GM23338 (cell line): ENCODE data around the gene TANC2. TPM values are rescaled to one million over a fixed set of nuclear protein-coding genes. Genes with fewer than 3 reads are reported as not detected.

Experiments used
- ATAC-seq: fragments of 200-7000 bp; cut with Tn5 transposase; 3 replicates; pipeline ENCODE4 v1.9.1; 2020
- DNase-seq: peaks from one replicate; pipeline ENCODE4 v3.0.0-alpha.2; 2015; ENCODE audit warnings: low spot score
- H2AFZ ChIP-seq: fragments of 200-600 bp; sonication (generic); 2 replicates; pipeline ENCODE4 v1.8.0; 2016; ENCODE audit warnings: antibody characterized with exemption, mild to moderate bottlenecking, moderate library complexity
- H3F3A ChIP-seq: fragments of 200-600 bp; sonication (generic); replicated peaks from 2 replicates; pipeline ENCODE4 v1.8.0; 2017; ENCODE audit warnings: antibody characterized with exemption, mixed run types, low read depth
- H3K27ac ChIP-seq: fragments of 200-600 bp; sonication (generic); 2 replicates; pipeline ENCODE4 v1.6.1; 2016; ENCODE audit warnings: low read depth
- H3K27me3 ChIP-seq: fragments of 200-600 bp; sonication (generic); 2 replicates; pipeline ENCODE4 v1.8.0; 2016; ENCODE audit warnings: mild to moderate bottlenecking, mixed run types, moderate library complexity; ENCODE audit not compliant: insufficient read depth
- H3K36me3 ChIP-seq: fragments of 200-600 bp; sonication (generic); 2 replicates; pipeline ENCODE4 v1.8.0; 2016; ENCODE audit warnings: mild to moderate bottlenecking; ENCODE audit not compliant: insufficient read depth
- H3K4me1 ChIP-seq: fragments of 200-600 bp; sonication (generic); 2 replicates; pipeline ENCODE4 v1.8.0; 2016; ENCODE audit warnings: mild to moderate bottlenecking, moderate library complexity; ENCODE audit not compliant: insufficient read depth
- H3K4me2 ChIP-seq: fragments of 200-600 bp; sonication (generic); 2 replicates; pipeline ENCODE4 v1.7.1; 2017; ENCODE audit warnings: mixed run types
- H3K4me3 ChIP-seq: fragments of 200-600 bp; sonication (generic); 2 replicates; pipeline ENCODE4 v1.6.1; 2016; ENCODE audit warnings: mixed run types
- H3K79me2 ChIP-seq: fragments of 200-600 bp; sonication (generic); replicated peaks from 2 replicates; pipeline ENCODE4 v1.8.0; 2017; ENCODE audit warnings: mild to moderate bottlenecking; ENCODE audit not compliant: insufficient read depth
- H3K9me2 ChIP-seq: fragments of 200-600 bp; sonication (generic); 2 replicates; pipeline ENCODE4 v1.8.0; 2017; ENCODE audit not compliant: insufficient read depth
- H4K20me1 ChIP-seq: fragments of 200-600 bp; sonication (generic); replicated peaks from 2 replicates; pipeline ENCODE4 v1.8.0; 2017; ENCODE audit warnings: mild to moderate bottlenecking; ENCODE audit not compliant: insufficient read depth
- H3K27ac Mint-ChIP-seq: 2 replicates; pipeline ENCODE4 v1.8.0; 2020; ENCODE audit warnings: inconsistent platforms, mild to moderate bottlenecking, moderate library complexity, mixed read lengths
- H3K27me3 Mint-ChIP-seq: 3 replicates; pipeline ENCODE4 v1.8.0; 2022; ENCODE audit warnings: low read depth, mild to moderate bottlenecking, moderate library complexity, mixed read lengths, inconsistent platforms; ENCODE audit not compliant: insufficient read depth, poor library complexity
- H3K36me3 Mint-ChIP-seq: 3 replicates; pipeline ENCODE4 v1.8.0; 2021; ENCODE audit warnings: low read depth, mild to moderate bottlenecking, inconsistent platforms, moderate library complexity, mixed read lengths
- H3K4me1 Mint-ChIP-seq: 3 replicates; pipeline ENCODE4 v1.8.0; 2020; ENCODE audit warnings: mild to moderate bottlenecking, inconsistent platforms, mixed read lengths
- H3K4me3 Mint-ChIP-seq: 3 replicates; pipeline ENCODE4 v1.8.0; 2021; ENCODE audit warnings: moderate library complexity, mild to moderate bottlenecking, inconsistent platforms, mixed read lengths
- H3K9me3 Mint-ChIP-seq: 3 replicates; pipeline ENCODE4 v1.8.0; 2020; ENCODE audit warnings: moderate library complexity, mild to moderate bottlenecking, inconsistent platforms, mixed read lengths
- CREB1 ChIP-seq: fragments of 250-450 bp; sonication (Bioruptor Pico); IDR thresholded peaks from 2 replicates; pipeline ENCODE4 v1.5.0; 2020; ENCODE audit warnings: low read depth, mild to moderate bottlenecking, moderate library complexity
- EZH2phosphoT487 ChIP-seq: fragments of 200-600 bp; sonication (generic); IDR thresholded peaks from one replicate; pipeline ENCODE4 v1.8.1; 2018; ENCODE audit warnings: antibody characterized with exemption; ENCODE audit not compliant: unreplicated experiment
- NANOG ChIP-seq: IDR thresholded peaks from 2 replicates; pipeline ENCODE4 v1.6.1; 2016; ENCODE audit warnings: antibody characterized with exemption, borderline replicate concordance
- STAT1 ChIP-seq: IDR thresholded peaks from one replicate; pipeline ENCODE4 v1.6.1; 2016; ENCODE audit warnings: antibody characterized with exemption; ENCODE audit not compliant: unreplicated experiment
- polyA plus RNA-seq: library from polyadenylated mRNA; unstranded; fragments of >200 nt; fragmentation: Nextera tagmentation; extraction: Ambion mirVana; gene quantifications from 2 replicates; pipeline ENCODE4 v1.2.1, GENCODE V29; 2016
- total RNA-seq: library from RNA; depleted of rRNA; stranded (reverse); fragments of >200 nt; shearing (Covaris generic); gene quantifications from 2 replicates; pipeline ENCODE4 v1.2.3, GENCODE V29; 2014
- TF ChIP-seq, protein P1 (sequence below), 2 experiments: fragments of 200-600 bp in 1 of 2; sonication (generic) in 1 of 2; conservative IDR thresholded peaks; 2 replicates each; pipeline versions ENCODE4 v1.5.1 to v1.6.1; 2016 to 2017; ENCODE audit warnings: antibody characterized with exemption in 2 of 2, low read depth in 2 of 2, mild to moderate bottlenecking in 2 of 2, moderate library complexity in 1 of 2
- TF ChIP-seq, protein P2 (sequence below): IDR thresholded peaks from 2 replicates; pipeline ENCODE4 v1.6.1; 2016; ENCODE audit warnings: antibody characterized with exemption
- TF ChIP-seq, protein P3 (sequence below): IDR thresholded peaks from one replicate; pipeline ENCODE4 v1.6.1; 2018; ENCODE audit warnings: antibody characterized with exemption; ENCODE audit not compliant: unreplicated experiment

TANC2 gene
- total and polyA plus RNA-seq, 2 experiments from 2014 or later: 1.7 to 5.9 TPM

GRCh38 chr17:62968445-62968923, 2.4 kb downstream of the TANC2 start:
- Histone ChIP-seq H2AFZ (no peak overlapping the region), H4K20me1 (no peaks in the 10 kb centered on the region), H3K27ac (no peak overlapping the region), H3K4me2 (no peak overlapping the region; the same call in 1 of the 2 replicates), H3K79me2 (no peaks in the 10 kb centered on the region; the same call in none of the 2 replicates), H3K27me3 (peaks cover 36% of the 10 kb centered on the region), H3K4me1 (peaks cover 17% of the 10 kb centered on the region), H3K36me3 (no peaks in the 10 kb centered on the region), H3F3A (0 out of 2 replicates have a peak, but pooled peaks cover 3% of the 10 kb centered on the region), H3K9me2 (no peaks in the 10 kb centered on the region), H3K4me3 (no peak overlapping the region)
- peak; percentile 71 for ATAC-seq
- DNase-seq: peak; percentile 93
- TF ChIP-seq STAT1 (no peak), CREB1 (CRISPR knock-in tag) (0 out of 2 replicates have a peak, but pooled peaks have one; percentile 15)
- TF ChIP-seq, protein P1, sequence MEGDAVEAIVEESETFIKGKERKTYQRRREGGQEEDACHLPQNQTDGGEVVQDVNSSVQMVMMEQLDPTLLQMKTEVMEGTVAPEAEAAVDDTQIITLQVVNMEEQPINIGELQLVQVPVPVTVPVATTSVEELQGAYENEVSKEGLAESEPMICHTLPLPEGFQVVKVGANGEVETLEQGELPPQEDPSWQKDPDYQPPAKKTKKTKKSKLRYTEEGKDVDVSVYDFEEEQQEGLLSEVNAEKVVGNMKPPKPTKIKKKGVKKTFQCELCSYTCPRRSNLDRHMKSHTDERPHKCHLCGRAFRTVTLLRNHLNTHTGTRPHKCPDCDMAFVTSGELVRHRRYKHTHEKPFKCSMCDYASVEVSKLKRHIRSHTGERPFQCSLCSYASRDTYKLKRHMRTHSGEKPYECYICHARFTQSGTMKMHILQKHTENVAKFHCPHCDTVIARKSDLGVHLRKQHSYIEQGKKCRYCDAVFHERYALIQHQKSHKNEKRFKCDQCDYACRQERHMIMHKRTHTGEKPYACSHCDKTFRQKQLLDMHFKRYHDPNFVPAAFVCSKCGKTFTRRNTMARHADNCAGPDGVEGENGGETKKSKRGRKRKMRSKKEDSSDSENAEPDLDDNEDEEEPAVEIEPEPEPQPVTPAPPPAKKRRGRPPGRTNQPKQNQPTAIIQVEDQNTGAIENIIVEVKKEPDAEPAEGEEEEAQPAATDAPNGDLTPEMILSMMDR (conservative IDR thresholded peaks at IDR 0.05; ENCODE audit: low read depth in 2 of 2): peak; percentile 84 to 96
- Mint-ChIP-seq H3K9me3 (peaks cover 20% of the 10 kb centered on the region; the same call in 2 of the 3 replicates), H3K4me1 (peaks cover 29% of the 10 kb centered on the region), H3K27ac (no peak overlapping the region), H3K36me3 (peaks cover 12% of the 10 kb centered on the region; the same call in 2 of the 3 replicates), H3K4me3 (0 out of 3 replicates have a peak overlapping the region, but pooled peaks have one; percentile 8), H3K27me3 (peaks cover 20% of the 10 kb centered on the region)

GRCh38 chr17:62970610-62971009, 4.6 kb downstream of the TANC2 start:
- peaks cover 20% of the 10 kb centered on the region; the same call in 2 of the 3 replicates for H3K9me3 Mint-ChIP-seq
- H3K27me3 Mint-ChIP-seq: peaks cover 14% of the 10 kb centered on the region
- H3K36me3 Mint-ChIP-seq: peaks cover 12% of the 10 kb centered on the region; the same call in 2 of the 3 replicates
- no peak overlapping the region for H3K27ac Mint-ChIP-seq
- H3K4me1 Mint-ChIP-seq: peaks cover 23% of the 10 kb centered on the region
- H3K79me2 ChIP-seq: peaks cover under 1% of the 10 kb centered on the region
- H3K36me3 ChIP-seq: no peaks in the 10 kb centered on the region
- H4K20me1 ChIP-seq: no peaks in the 10 kb centered on the region
- H2AFZ ChIP-seq: no peak overlapping the region
- no peak overlapping the region for H3K27ac ChIP-seq
- no peak overlapping the region for H3K4me3 Mint-ChIP-seq
- peaks cover 18% of the 10 kb centered on the region for H3K27me3 ChIP-seq
- H3K9me2 ChIP-seq: no peaks in the 10 kb centered on the region
- H3K4me2 ChIP-seq: no peak overlapping the region
- peaks cover 14% of the 10 kb centered on the region for H3K4me1 ChIP-seq
- DNase-seq: no peak
- no peaks in the 10 kb centered on the region for H3F3A ChIP-seq
- ATAC-seq: no peak
- no peak overlapping the region for H3K4me3 ChIP-seq
- TF ChIP-seq, protein P2, sequence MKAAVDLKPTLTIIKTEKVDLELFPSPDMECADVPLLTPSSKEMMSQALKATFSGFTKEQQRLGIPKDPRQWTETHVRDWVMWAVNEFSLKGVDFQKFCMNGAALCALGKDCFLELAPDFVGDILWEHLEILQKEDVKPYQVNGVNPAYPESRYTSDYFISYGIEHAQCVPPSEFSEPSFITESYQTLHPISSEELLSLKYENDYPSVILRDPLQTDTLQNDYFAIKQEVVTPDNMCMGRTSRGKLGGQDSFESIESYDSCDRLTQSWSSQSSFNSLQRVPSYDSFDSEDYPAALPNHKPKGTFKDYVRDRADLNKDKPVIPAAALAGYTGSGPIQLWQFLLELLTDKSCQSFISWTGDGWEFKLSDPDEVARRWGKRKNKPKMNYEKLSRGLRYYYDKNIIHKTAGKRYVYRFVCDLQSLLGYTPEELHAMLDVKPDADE: no peak
- TF ChIP-seq NANOG: no peak
- TF ChIP-seq, protein P1 (conservative IDR thresholded peaks at IDR 0.05; ENCODE audit: low read depth in 2 of 2): no peak
- TF ChIP-seq CREB1 (CRISPR knock-in tag): no peak
- no peak for TF ChIP-seq EZH2phosphoT487
- TF ChIP-seq, protein P3, sequence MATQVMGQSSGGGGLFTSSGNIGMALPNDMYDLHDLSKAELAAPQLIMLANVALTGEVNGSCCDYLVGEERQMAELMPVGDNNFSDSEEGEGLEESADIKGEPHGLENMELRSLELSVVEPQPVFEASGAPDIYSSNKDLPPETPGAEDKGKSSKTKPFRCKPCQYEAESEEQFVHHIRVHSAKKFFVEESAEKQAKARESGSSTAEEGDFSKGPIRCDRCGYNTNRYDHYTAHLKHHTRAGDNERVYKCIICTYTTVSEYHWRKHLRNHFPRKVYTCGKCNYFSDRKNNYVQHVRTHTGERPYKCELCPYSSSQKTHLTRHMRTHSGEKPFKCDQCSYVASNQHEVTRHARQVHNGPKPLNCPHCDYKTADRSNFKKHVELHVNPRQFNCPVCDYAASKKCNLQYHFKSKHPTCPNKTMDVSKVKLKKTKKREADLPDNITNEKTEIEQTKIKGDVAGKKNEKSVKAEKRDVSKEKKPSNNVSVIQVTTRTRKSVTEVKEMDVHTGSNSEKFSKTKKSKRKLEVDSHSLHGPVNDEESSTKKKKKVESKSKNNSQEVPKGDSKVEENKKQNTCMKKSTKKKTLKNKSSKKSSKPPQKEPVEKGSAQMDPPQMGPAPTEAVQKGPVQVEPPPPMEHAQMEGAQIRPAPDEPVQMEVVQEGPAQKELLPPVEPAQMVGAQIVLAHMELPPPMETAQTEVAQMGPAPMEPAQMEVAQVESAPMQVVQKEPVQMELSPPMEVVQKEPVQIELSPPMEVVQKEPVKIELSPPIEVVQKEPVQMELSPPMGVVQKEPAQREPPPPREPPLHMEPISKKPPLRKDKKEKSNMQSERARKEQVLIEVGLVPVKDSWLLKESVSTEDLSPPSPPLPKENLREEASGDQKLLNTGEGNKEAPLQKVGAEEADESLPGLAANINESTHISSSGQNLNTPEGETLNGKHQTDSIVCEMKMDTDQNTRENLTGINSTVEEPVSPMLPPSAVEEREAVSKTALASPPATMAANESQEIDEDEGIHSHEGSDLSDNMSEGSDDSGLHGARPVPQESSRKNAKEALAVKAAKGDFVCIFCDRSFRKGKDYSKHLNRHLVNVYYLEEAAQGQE: no peak
- TF ChIP-seq STAT1: no peak
